22Rv1 (cell line): ENCODE data around the gene CDK18.

Source experiments
- ZFX ChIP-seq: fragments of 450-650 bp; IDR thresholded peaks from 2 replicates; pipeline ENCODE4 v1.6.1; 2017; ENCODE audit warnings: antibody characterized with exemption, borderline replicate concordance
- TF ChIP-seq, protein P1 (sequence below): fragments of 450-650 bp; IDR thresholded peaks from 2 replicates; pipeline ENCODE4 v1.5.1; 2017; ENCODE audit warnings: mild to moderate bottlenecking

DNA sequence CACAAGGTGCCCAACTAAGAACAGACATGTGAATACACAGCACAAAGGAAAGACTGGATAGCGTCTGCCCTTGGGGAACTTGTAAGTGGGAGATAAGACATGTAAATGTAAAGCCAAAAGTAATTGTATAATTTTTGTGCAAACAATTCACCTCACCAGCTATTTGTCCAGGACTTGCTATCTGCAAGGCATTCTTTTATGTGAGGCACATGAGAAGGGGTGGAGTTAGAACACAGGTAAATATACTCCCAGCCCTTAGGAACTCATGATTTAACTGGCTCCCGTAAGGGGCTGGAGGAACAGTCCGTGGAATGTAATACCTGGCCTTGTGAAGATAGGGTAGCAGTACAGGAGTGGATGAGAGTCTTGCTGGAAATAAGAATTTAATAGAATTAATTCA lies 61.3 kb downstream of the CDK18 start:
- TF ChIP-seq, protein P1, sequence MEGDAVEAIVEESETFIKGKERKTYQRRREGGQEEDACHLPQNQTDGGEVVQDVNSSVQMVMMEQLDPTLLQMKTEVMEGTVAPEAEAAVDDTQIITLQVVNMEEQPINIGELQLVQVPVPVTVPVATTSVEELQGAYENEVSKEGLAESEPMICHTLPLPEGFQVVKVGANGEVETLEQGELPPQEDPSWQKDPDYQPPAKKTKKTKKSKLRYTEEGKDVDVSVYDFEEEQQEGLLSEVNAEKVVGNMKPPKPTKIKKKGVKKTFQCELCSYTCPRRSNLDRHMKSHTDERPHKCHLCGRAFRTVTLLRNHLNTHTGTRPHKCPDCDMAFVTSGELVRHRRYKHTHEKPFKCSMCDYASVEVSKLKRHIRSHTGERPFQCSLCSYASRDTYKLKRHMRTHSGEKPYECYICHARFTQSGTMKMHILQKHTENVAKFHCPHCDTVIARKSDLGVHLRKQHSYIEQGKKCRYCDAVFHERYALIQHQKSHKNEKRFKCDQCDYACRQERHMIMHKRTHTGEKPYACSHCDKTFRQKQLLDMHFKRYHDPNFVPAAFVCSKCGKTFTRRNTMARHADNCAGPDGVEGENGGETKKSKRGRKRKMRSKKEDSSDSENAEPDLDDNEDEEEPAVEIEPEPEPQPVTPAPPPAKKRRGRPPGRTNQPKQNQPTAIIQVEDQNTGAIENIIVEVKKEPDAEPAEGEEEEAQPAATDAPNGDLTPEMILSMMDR: no peak
- TF ChIP-seq ZFX: no peak
